Measurements from ENCODE around the gene CADPS.

Gene CADPS

DNA sequence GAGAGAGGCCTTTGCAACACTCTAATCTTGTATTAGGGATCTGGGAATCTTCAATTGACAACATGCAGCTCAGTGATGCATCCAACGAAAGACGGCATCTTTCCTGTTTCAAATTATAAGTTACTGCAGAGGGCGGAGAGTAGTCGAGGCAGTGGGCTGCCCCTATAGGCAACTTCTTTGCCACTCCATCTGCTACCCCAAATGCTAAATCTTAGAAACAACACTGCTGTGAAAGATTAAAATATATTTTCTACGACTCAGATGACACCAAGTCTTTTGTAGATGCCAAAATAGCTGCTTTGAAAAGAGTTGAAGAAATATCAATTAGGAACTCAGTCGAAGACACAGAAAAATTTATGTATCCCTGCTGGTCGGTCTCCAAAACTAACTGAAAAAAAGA, 340.9 kb downstream of the CADPS start:
- peaks cover 26% of the 10 kb centered on the region for H3K4me1 ChIP-seq (ENCODE audit: control insufficient read depth, insufficient read depth, low read length)
- no peaks in the 10 kb centered on the region for H3K27me3 ChIP-seq (ENCODE audit: control insufficient read depth, insufficient read depth, low read length)
- H3K9me3 ChIP-seq (ENCODE audit: control insufficient read depth, insufficient read depth, low read length), result no peaks in the 10 kb centered on the region
- no peak overlapping the region for H3K9ac ChIP-seq (ENCODE audit: low read depth, low read length)
- no peak overlapping the region for H3K4me3 ChIP-seq (ENCODE audit: low read depth, low read length)
- H3K36me3 ChIP-seq (ENCODE audit: control insufficient read depth, insufficient read depth, low read length), result no peaks in the 10 kb centered on the region

DNA sequence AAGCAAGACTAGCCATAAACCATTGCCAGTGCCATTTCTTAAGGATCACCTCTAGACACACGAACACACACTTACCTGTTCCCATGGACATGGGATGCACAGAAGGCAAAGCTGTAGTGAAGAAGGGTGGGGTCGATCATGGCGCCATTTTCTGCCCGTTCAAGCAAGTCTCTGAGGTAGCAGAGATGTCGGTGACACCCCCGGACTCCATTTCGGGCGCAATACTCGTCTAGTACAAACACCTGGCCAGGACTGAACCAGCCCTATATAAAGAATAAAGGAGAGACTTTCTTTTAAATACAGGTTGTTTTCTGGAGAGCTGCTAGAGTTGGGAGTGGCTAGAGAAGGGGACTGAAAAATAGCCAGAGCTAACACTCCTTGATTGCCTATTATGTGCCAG, 342.4 kb downstream of the CADPS start:
- Histone ChIP-seq H3K9ac (ENCODE audit: low read depth, low read length) (no peak overlapping the region), H3K4me3 (ENCODE audit: low read depth, low read length) (no peak overlapping the region), H3K36me3 (ENCODE audit: control insufficient read depth, insufficient read depth, low read length) (no peaks in the 10 kb centered on the region), H3K9me3 (ENCODE audit: control insufficient read depth, insufficient read depth, low read length) (no peaks in the 10 kb centered on the region), H3K4me1 (ENCODE audit: control insufficient read depth, insufficient read depth, low read length) (peaks cover 12% of the 10 kb centered on the region), H3K27me3 (ENCODE audit: control insufficient read depth, insufficient read depth, low read length) (no peaks in the 10 kb centered on the region)

DNA sequence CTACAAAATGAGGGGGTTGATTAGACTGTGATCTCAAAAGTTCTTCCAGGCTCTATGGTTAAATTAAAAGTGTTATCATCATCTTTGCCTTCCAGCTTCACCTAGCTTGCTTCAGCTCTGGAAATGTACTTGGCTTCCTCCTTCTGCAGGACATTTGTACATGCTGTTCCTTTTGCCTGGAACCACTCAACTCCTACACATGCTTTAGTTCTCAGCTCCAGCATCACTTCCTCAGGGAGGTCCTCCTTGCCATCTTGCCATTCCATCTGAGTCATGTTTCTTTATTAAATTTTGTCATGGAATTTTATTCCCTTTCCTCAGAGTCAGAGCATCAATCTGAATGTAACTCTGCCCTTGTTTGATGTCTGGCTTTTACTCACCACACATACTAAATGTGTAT, 343.2 kb downstream of the CADPS start:
- Histone ChIP-seq H3K36me3 (ENCODE audit: control insufficient read depth, insufficient read depth, low read length) (no peaks in the 10 kb centered on the region), H3K4me3 (ENCODE audit: low read depth, low read length) (no peak overlapping the region), H3K9ac (ENCODE audit: low read depth, low read length) (no peak overlapping the region), H3K27me3 (ENCODE audit: control insufficient read depth, insufficient read depth, low read length) (no peaks in the 10 kb centered on the region), H3K4me1 (ENCODE audit: control insufficient read depth, insufficient read depth, low read length) (peaks cover 13% of the 10 kb centered on the region), H3K9me3 (ENCODE audit: control insufficient read depth, insufficient read depth, low read length) (no peaks in the 10 kb centered on the region)

DNA sequence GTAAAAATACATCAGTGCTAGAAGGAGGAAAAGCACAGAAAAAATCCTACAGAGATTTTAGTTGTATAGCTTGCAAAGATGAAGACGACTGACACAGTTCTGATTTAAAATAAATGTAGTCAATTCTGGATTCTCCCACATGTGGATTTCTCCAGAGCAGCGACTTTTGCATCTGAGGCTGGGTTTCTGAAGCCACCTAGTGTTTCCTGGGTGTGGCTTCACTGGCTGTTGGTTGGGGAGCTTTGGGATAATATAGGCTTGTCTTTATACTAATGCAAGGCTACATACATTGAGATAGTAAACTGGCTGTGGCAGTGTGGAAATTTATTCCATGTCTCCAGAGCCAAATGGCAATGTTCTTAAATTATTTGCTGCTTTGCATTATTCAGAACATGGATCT, 343.7 kb downstream of the CADPS start:
- Histone ChIP-seq H3K27me3 (ENCODE audit: control insufficient read depth, insufficient read depth, low read length) (no peaks in the 10 kb centered on the region), H3K4me1 (ENCODE audit: control insufficient read depth, insufficient read depth, low read length) (peaks cover 16% of the 10 kb centered on the region), H3K9ac (ENCODE audit: low read depth, low read length) (no peak overlapping the region)

DNA sequence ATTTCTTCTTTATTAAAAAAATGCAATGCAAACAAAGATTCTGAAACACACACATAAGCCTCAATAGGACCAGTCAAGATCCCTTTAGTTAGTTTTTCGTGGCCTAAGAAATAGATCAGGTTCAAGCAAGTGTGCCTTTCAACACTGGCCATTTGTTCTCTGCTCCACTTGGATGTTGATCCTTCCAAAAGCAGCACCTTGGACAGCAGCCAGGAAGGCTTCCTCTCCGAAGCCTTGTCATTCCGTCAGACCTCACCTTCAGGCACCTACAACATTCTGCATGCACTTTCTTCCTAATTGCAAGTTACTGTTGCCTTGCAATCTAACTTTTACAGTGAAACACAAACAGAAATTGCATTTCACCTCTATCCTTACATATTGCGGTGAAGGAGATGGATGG, 346.0 kb downstream of the CADPS start:
- H3K9me3 ChIP-seq (ENCODE audit: control insufficient read depth, insufficient read depth, low read length), result no peaks in the 10 kb centered on the region
- H3K4me1 ChIP-seq (ENCODE audit: control insufficient read depth, insufficient read depth, low read length), result peaks cover 16% of the 10 kb centered on the region
- H3K4me3 ChIP-seq (ENCODE audit: low read depth, low read length), result no peak overlapping the region
- H3K9ac ChIP-seq (ENCODE audit: low read depth, low read length), result no peak overlapping the region
- H3K27me3 ChIP-seq (ENCODE audit: control insufficient read depth, insufficient read depth, low read length), result no peaks in the 10 kb centered on the region
- H3K36me3 ChIP-seq (ENCODE audit: control insufficient read depth, insufficient read depth, low read length), result no peaks in the 10 kb centered on the region

More for the DNA sequence above, 343.7 kb downstream of the CADPS start:
- Histone ChIP-seq H3K36me3 (ENCODE audit: control insufficient read depth, insufficient read depth, low read length) (no peaks in the 10 kb centered on the region), H3K4me3 (ENCODE audit: low read depth, low read length) (no peak overlapping the region), H3K9me3 (ENCODE audit: control insufficient read depth, insufficient read depth, low read length) (no peaks in the 10 kb centered on the region)

DNA sequence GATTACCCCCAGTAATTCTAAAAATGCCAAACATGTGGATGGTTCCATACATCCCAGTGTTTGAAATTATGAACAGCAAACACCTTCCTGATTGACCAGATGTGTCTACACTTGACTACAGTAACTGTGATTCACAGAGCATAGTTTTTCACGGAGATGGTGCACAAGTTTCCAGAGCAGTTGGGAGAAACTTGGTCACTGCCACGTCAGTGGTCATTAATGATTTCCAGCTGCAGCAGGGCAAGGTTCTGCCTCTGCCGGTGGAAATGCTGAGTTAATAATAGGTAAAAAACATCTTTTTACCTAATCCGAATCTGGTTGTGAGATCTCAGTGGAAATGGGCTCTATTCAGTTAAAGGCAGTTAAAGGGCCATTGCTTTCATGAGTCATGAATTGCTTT, 347.7 kb downstream of the CADPS start:
- Histone ChIP-seq H3K9ac (ENCODE audit: low read depth, low read length) (no peak overlapping the region), H3K9me3 (ENCODE audit: control insufficient read depth, insufficient read depth, low read length) (no peaks in the 10 kb centered on the region), H3K27me3 (ENCODE audit: control insufficient read depth, insufficient read depth, low read length) (no peaks in the 10 kb centered on the region), H3K4me3 (ENCODE audit: low read depth, low read length) (no peak overlapping the region), H3K4me1 (ENCODE audit: control insufficient read depth, insufficient read depth, low read length) (peaks cover 16% of the 10 kb centered on the region), H3K36me3 (ENCODE audit: control insufficient read depth, insufficient read depth, low read length) (no peaks in the 10 kb centered on the region)

DNA sequence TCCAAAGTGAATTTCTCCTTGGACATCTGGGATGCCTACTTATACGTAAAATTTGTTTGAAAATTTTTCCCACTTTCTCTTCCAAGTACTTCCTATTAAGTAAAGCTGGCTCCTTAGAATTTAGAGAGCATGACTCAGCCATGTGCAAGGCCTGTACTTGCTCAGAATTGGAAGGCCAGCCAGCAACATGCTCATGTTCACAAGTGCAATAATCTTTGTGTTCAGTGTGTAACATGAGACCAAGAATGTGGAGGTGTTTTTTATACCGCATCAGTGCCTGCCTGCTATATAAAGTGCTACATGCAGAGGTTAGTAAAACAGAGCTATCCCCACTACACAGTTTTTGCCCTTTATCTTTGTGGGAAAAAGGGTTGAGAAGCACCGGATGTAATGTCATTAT, 349.9 kb downstream of the CADPS start:
- no peaks in the 10 kb centered on the region for H3K27me3 ChIP-seq (ENCODE audit: control insufficient read depth, insufficient read depth, low read length)
- no peak overlapping the region for H3K4me3 ChIP-seq (ENCODE audit: low read depth, low read length)
- H3K36me3 ChIP-seq (ENCODE audit: control insufficient read depth, insufficient read depth, low read length), result no peaks in the 10 kb centered on the region
- H3K4me1 ChIP-seq (ENCODE audit: control insufficient read depth, insufficient read depth, low read length), result peaks cover 4% of the 10 kb centered on the region
- H3K9me3 ChIP-seq (ENCODE audit: control insufficient read depth, insufficient read depth, low read length), result no peaks in the 10 kb centered on the region
- no peak overlapping the region for H3K9ac ChIP-seq (ENCODE audit: low read depth, low read length)

DNA sequence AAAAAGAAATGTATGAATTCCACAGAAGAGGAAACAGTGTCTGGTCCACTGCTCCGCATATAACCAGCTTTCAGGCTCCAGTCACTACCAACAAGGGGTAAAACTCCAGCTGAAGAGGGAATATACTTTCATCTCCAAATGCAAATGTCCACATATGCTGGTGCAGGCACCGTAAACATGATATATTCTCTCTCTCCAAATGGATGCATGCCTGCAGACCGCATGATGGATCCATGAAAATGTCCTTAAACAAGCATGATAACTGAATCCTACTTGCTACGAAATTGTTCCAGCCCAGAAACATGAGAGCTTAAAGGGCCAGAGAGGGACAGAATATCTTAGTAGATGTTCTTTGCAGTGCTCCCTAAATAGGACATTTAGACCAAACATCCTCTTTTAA, 351.5 kb downstream of the CADPS start:
- Histone ChIP-seq H3K9me3 (ENCODE audit: control insufficient read depth, insufficient read depth, low read length) (no peaks in the 10 kb centered on the region), H3K36me3 (ENCODE audit: control insufficient read depth, insufficient read depth, low read length) (no peaks in the 10 kb centered on the region), H3K4me1 (ENCODE audit: control insufficient read depth, insufficient read depth, low read length) (peaks cover 4% of the 10 kb centered on the region), H3K9ac (ENCODE audit: low read depth, low read length) (no peak overlapping the region), H3K27me3 (ENCODE audit: control insufficient read depth, insufficient read depth, low read length) (no peaks in the 10 kb centered on the region), H3K4me3 (ENCODE audit: low read depth, low read length) (no peak overlapping the region)

DNA sequence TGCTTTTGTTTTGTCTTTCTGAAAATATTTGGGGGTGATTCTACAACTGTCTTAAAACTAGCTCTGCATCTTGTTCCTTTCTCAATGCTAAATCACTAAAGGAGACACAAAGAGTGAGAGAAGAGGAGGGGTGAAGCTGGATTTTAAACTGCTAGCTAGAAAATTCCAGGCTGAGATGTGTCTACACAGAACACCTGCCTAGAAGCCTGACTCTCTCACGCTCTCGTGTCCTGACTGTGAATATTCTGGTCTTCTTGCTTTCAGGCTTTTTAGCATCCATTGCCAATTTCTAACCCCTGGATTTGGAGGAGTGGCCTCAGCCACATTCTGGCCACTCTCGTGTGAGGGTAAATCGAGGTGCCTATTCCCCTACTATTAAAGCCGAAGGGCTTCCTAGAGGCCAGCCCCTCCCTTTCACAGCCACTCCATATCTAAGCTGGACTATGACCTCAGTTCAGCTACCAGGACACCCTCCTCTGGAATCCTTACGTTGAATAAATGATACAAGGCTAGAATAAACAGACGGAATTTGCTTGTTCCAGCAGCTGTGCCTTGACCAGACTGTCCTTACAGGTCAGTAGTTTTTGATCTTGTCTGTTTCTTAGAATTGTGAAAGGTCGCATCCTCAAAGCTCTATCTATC, 353.6 kb downstream of the CADPS start:
- Histone ChIP-seq H3K9ac (ENCODE audit: low read depth, low read length) (peak overlapping the region; percentile 42), H3K4me3 (ENCODE audit: low read depth, low read length) (no peak overlapping the region), H3K27me3 (ENCODE audit: control insufficient read depth, insufficient read depth, low read length) (no peaks in the 10 kb centered on the region), H3K4me1 (ENCODE audit: control insufficient read depth, insufficient read depth, low read length) (no peaks in the 10 kb centered on the region), H3K9me3 (ENCODE audit: control insufficient read depth, insufficient read depth, low read length) (no peaks in the 10 kb centered on the region), H3K36me3 (ENCODE audit: control insufficient read depth, insufficient read depth, low read length) (no peaks in the 10 kb centered on the region)

DNA sequence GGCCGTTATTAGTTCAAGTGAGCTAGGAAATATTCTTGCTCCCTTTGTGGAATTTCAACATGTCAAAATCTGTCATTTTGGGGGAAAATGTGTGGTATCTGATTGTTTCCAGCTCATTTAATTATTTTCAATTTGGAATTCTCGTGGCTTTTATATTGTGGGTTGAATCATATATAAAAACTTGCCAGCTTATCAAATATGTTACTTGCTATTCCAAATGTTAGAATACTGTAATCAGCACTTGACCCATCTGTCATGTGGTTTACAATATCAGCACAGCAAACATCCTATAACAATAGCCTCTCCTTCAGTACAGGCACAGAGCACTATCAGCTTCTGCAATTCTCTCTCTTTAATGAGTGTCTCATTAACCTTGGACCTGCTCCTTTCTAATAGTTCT, 371.7 kb downstream of the CADPS start:
- no peak overlapping the region for H3K4me3 ChIP-seq (ENCODE audit: low read depth, low read length)
- no peaks in the 10 kb centered on the region for H3K4me1 ChIP-seq (ENCODE audit: control insufficient read depth, insufficient read depth, low read length)
- no peak overlapping the region for H3K9ac ChIP-seq (ENCODE audit: low read depth, low read length)
- H3K9me3 ChIP-seq (ENCODE audit: control insufficient read depth, insufficient read depth, low read length), result no peaks in the 10 kb centered on the region
- H3K36me3 ChIP-seq (ENCODE audit: control insufficient read depth, insufficient read depth, low read length), result no peaks in the 10 kb centered on the region
- no peaks in the 10 kb centered on the region for H3K27me3 ChIP-seq (ENCODE audit: control insufficient read depth, insufficient read depth, low read length)

DNA sequence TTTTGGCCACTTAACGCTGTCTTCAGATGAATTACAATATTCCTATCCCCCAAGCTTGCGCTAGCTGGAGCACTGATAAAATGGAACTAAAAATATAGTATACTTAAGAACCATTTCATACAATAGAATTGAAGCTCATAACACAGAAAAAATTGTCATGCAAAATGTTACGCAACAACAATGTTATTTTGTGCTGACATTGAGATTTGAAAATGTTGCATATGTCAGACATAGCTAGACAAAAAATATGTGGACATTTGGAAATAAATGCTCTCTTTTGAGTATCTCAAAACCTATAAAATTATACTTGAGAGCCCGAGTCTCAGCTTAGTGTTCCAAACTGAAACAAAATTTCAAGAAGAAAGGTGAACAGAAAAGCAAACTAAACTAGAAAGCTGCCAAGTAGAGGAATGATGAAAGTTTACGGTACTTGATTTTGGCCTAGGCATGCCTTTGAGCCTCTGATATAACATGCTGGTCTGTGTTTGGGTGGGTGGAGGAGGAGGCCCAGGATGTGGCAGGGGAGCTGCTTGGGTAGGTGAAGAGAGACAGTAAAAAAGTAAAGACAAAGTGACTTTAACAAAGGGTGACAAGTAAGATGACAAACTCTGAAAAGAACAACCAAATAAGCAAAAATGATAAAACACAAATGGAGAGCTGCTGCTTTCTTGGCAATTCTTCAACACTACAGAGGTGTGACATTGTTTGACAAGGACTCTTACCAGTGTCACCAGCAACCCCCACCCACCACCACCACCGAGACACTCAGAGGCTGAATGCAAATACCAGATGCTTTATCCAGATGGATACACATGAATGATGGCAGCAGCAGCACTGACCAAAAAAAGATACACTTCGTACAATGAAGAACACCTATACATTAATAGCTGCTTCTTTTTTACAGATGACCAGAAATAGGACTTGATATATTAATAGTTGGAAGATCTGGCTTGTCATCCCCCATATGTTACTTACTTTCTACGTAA, 372.6 kb downstream of the CADPS start:
- no peaks in the 10 kb centered on the region for H3K4me1 ChIP-seq (ENCODE audit: control insufficient read depth, insufficient read depth, low read length)
- no peaks in the 10 kb centered on the region for H3K9me3 ChIP-seq (ENCODE audit: control insufficient read depth, insufficient read depth, low read length)
- H3K36me3 ChIP-seq (ENCODE audit: control insufficient read depth, insufficient read depth, low read length), result no peaks in the 10 kb centered on the region
- no peaks in the 10 kb centered on the region for H3K27me3 ChIP-seq (ENCODE audit: control insufficient read depth, insufficient read depth, low read length)
- no peak overlapping the region for H3K9ac ChIP-seq (ENCODE audit: low read depth, low read length)
- H3K4me3 ChIP-seq (ENCODE audit: low read depth, low read length), result no peak overlapping the region

DNA sequence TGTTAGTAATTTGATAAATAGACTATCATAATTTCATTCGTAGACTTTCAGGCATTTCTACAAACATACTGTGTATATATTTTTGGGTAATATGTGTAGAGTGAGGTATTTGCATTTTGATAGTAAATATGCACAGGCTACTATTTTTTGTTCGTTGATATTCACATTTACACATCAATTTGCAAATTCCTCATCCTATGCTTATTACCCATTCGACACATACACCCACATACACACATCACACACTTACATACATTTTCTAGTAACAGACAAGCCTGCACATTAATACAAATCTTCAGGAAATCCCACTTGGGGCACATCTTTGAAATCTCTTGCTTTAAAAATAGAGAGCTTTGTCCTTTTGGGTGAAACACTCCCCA, 373.9 kb downstream of the CADPS start:
- Histone ChIP-seq H3K27me3 (ENCODE audit: control insufficient read depth, insufficient read depth, low read length) (no peaks in the 10 kb centered on the region), H3K4me1 (ENCODE audit: control insufficient read depth, insufficient read depth, low read length) (no peaks in the 10 kb centered on the region)

More for the DNA sequence above, 373.9 kb downstream of the CADPS start:
- H3K4me3 ChIP-seq (ENCODE audit: low read depth, low read length), result no peak overlapping the region
- no peaks in the 10 kb centered on the region for H3K36me3 ChIP-seq (ENCODE audit: control insufficient read depth, insufficient read depth, low read length)
- no peaks in the 10 kb centered on the region for H3K9me3 ChIP-seq (ENCODE audit: control insufficient read depth, insufficient read depth, low read length)
- H3K9ac ChIP-seq (ENCODE audit: low read depth, low read length), result no peak overlapping the region

Measured in iPS-15b (cell line).